Measurements from ENCODE around the gene ZNF655. TPM values are rescaled to one million over a fixed set of nuclear protein-coding genes. Genes with fewer than 3 reads are reported as not detected.

The ZNF655 gene
- total RNA-seq, 1 experiment from 2014 or later = 40.4 TPM

DNA sequence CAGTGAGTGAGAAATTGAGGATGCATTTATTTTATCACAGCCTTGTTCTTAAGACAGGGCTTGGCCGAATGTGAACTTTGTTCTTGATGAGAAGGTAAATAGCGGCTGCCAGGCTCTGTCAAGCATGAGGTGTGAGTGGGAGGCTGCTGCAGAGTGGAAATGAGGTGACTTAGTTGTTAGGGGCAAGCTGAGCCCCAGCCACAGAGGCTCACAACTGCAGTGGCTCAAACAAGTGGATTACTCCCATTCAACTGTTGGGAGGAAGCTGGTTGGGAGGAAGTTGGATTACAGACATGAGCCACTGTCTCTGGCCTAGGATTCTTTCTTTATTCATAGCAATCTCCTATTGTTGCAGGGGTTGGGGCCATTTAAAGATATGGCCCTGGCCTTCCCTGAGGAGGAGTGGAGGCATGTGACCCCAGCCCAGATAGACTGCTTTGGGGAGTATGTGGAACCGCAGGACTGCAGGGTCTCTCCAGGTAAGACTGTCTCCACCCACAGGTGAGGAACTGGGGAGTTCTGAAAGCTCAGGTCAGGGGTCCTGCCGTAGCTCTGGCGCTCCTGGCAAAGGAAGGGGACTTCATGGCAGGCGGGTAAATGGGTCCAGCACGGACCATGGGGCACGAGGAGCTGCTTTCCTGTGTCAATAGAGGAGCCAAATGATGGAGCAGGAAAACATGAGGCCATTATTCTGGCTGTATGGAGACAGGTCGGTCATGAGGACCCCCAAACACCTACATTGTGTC is 65.4 kb downstream of the ZNF655 start (continued):
- TF ChIP-seq ZNF671 (CRISPR knock-in tag; IDR thresholded peaks at IDR 0.05) (no peak), SOX15 (CRISPR knock-in tag; IDR thresholded peaks at IDR 0.05) (no peak), MXD4 (CRISPR knock-in tag; IDR thresholded peaks at IDR 0.05; ENCODE audit: borderline replicate concordance) (no peak), IRF2 (CRISPR knock-in tag; IDR thresholded peaks at IDR 0.05; ENCODE audit: borderline replicate concordance, low read depth) (no peak)

DNA sequence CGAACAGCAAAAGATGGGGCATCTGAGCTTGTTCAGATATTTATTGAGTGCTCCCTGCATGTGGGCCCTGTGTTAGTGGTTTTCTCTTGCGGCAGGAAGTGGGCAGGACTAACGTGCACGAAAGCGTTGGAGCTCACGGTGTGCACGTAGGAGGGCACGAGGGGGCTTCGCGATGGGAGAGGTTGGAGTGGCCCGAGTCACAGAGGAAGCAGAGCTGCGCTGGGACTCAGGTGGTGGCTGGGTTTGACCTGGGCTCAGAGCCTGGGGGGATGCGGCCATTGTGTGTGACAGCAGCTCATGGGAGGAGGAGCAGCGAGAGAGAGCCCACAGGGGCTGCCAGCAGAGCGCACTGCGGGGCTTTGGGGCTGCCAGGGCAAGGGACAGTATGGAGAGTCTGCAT is 66.0 kb downstream of the ZNF655 start:
- H3K9me3 Mint-ChIP-seq = no peaks in the 10 kb centered on the region
- POLR2A ChIA-PET = interaction anchor here (0.6 kb wide), 1 partner anchor 9 kb away, joined by 3 read pairs; no protein-coding TSS in a partner anchor
- no peak for DNase-seq (ENCODE audit: low spot score)
- peaks cover 14% of the 10 kb centered on the region for H3K4me1 Mint-ChIP-seq
- CTCF ChIA-PET = no interaction called here
- H3K27ac Mint-ChIP-seq = no peak overlapping the region
- H3K4me3 Mint-ChIP-seq = no peak overlapping the region
- TF ChIP-seq PRRX2 (CRISPR knock-in tag; IDR thresholded peaks at IDR 0.05) = no peak
- TF ChIP-seq, protein P1, sequence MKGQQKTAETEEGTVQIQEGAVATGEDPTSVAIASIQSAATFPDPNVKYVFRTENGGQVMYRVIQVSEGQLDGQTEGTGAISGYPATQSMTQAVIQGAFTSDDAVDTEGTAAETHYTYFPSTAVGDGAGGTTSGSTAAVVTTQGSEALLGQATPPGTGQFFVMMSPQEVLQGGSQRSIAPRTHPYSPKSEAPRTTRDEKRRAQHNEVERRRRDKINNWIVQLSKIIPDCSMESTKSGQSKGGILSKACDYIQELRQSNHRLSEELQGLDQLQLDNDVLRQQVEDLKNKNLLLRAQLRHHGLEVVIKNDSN (CRISPR knock-in tag; IDR thresholded peaks at IDR 0.05) = no peak
- no peak for TF ChIP-seq MXD4 (CRISPR knock-in tag; IDR thresholded peaks at IDR 0.05; ENCODE audit: borderline replicate concordance)
- TF ChIP-seq, protein P2, sequence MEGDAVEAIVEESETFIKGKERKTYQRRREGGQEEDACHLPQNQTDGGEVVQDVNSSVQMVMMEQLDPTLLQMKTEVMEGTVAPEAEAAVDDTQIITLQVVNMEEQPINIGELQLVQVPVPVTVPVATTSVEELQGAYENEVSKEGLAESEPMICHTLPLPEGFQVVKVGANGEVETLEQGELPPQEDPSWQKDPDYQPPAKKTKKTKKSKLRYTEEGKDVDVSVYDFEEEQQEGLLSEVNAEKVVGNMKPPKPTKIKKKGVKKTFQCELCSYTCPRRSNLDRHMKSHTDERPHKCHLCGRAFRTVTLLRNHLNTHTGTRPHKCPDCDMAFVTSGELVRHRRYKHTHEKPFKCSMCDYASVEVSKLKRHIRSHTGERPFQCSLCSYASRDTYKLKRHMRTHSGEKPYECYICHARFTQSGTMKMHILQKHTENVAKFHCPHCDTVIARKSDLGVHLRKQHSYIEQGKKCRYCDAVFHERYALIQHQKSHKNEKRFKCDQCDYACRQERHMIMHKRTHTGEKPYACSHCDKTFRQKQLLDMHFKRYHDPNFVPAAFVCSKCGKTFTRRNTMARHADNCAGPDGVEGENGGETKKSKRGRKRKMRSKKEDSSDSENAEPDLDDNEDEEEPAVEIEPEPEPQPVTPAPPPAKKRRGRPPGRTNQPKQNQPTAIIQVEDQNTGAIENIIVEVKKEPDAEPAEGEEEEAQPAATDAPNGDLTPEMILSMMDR (IDR thresholded peaks at IDR 0.05) = no peak
- TF ChIP-seq, protein P3, sequence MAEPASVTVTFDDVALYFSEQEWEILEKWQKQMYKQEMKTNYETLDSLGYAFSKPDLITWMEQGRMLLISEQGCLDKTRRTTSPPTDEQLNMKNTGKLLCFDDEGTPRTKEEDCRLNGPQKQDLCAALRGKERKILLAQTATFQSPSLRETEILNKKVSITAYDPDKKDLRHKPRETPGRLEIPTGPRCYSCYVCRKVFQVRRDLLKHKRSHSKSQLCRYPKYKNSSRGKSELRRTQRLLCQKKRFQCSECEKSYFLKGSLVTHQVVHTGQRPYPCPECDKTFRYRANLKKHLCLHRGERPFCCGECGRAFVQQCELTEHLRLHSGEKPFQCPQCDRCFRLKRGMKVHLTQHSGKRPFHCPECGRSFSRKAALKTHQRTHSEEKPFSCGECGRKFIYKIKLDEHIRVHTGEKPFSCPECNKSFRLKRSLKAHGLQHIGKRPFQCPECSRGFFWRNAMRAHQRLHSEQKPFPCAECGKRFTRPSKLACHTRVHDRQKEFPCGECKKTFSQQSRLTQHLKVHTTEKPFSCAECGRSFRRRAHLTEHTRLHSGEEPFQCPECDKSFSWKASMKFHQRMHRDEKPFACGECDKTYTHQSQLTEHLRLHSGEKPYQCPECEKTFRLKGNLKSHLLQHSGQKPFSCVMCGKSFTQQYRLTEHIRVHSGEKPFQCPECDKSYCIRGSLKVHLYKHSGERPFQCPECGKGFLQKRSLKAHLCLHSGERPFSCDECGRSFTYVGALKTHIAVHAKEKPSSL (CRISPR knock-in tag; conservative IDR thresholded peaks at IDR 0.05) = no peak
- TF ChIP-seq ZNF416 (CRISPR knock-in tag; IDR thresholded peaks at IDR 0.05) = no peak
- ATAC-seq = no peak
- peaks cover 83% of the 10 kb centered on the region for H3K36me3 Mint-ChIP-seq
- H3K27me3 Mint-ChIP-seq (ENCODE audit: low read depth) = no peaks in the 10 kb centered on the region

DNA sequence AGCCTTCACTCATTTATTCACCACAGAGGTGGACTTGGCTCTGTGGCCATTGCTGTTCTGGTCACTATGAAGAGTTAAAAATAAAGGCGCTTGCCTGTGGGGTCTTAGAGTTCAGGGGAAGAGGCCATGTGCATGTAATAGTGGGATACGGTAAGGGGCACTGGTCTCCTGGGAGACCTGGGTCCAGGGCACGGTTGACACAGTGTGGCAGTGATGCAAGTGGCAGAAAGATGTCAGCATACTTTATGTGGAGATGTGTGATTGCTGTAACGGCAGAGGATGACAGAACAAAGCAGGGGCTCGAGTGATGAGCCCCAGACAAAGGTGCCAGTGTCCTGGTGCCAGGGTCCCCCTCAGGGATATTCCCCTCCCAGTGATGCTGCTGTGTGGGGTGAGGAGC is 66.9 kb downstream of the ZNF655 start:
- no peak overlapping the region for H3K4me3 Mint-ChIP-seq
- ATAC-seq (no peak), DNase-seq (ENCODE audit: low spot score) (no peak)
- H3K36me3 Mint-ChIP-seq = peaks cover 83% of the 10 kb centered on the region
- no peak for TF ChIP-seq CREM (CRISPR knock-in tag; IDR thresholded peaks at IDR 0.05)
- TF ChIP-seq, protein P4, sequence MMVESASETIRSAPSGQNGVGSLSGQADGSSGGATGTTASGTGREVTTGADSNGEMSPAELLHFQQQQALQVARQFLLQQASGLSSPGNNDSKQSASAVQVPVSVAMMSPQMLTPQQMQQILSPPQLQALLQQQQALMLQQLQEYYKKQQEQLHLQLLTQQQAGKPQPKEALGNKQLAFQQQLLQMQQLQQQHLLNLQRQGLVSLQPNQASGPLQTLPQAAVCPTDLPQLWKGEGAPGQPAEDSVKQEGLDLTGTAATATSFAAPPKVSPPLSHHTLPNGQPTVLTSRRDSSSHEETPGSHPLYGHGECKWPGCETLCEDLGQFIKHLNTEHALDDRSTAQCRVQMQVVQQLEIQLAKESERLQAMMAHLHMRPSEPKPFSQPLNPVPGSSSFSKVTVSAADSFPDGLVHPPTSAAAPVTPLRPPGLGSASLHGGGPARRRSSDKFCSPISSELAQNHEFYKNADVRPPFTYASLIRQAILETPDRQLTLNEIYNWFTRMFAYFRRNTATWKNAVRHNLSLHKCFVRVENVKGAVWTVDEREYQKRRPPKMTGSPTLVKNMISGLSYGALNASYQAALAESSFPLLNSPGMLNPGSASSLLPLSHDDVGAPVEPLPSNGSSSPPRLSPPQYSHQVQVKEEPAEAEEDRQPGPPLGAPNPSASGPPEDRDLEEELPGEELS (CRISPR knock-in tag; IDR thresholded peaks at IDR 0.05) = no peak
- TF ChIP-seq TP53 (CRISPR knock-in tag; IDR thresholded peaks at IDR 0.05) = no peak
- TF ChIP-seq NR3C1 (CRISPR knock-in tag; conservative IDR thresholded peaks at IDR 0.05; ENCODE audit: low read depth) = no peak
- TF ChIP-seq ZNF263 (CRISPR knock-in tag; IDR thresholded peaks at IDR 0.05; ENCODE audit: low read depth) = no peak
- no peak for TF ChIP-seq GABPB1 (CRISPR knock-in tag; IDR thresholded peaks at IDR 0.05)
- POLR2A ChIA-PET = no interaction called here
- peaks cover 17% of the 10 kb centered on the region for H3K4me1 Mint-ChIP-seq
- no peaks in the 10 kb centered on the region for H3K27me3 Mint-ChIP-seq (ENCODE audit: low read depth)
- no peak overlapping the region for H3K27ac Mint-ChIP-seq
- CTCF ChIA-PET = no interaction called here
- no peaks in the 10 kb centered on the region for H3K9me3 Mint-ChIP-seq

All from WTC11 (cell line).